ENCODE results near the gene TMEM259. TPM values are rescaled to one million over a fixed set of nuclear protein-coding genes. Genes with fewer than 3 reads are reported as not detected.

The TMEM259 gene
- total and polyA plus RNA-seq, 2 of the 13 experiments (the other 11 are each of a cell fraction or from before 2014, with no cell fraction given), result 64.7 to 164 TPM

DNA sequence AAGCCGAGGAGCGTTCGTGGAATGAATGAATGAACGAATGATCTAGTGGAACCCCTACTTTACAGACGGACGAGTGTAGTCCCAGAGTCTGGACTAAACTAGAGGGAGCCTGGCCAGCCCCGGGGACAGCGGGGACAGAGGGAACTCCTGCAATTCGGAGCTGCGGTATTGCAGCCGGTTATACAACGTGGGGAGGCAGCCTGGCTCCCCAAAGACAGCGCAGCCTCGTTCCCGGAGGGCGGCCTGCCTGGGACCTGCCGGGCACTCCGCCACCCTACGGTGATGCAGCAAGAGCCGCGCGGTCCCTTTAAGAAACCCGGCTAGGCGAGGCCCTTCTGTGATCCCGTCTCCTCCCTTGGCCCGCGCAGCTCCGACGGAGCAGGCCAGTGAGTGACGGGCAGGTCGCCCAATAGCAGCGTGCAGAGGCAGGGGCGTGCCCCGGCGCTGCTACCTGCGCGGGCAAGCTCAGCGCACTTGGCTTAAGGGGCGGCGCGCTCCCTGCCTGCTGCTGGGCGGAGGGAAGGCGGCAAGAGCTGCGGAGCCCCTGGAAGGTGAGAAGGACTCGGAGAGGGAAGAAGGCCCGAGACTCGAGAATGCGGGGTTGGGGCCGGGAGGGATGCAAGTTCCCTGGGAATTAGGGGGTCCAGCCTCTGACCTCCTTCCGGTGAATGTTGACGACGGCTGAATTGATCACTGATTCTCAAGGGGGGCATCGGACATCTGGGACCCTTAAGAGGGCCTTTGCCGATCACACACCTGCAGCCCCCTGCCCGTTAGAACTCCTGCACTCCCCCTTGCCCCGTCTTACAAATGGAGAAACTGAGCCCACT lies 18.9 kb upstream of the TMEM259 start, which contains the start of gene ABCA7 (continued):
- TF ChIP-seq ZNF891 (CRISPR knock-in tag; IDR thresholded peaks at IDR 0.05) (peak; percentile 67; the same call in 1 of the 2 replicates), ZNF292 (CRISPR knock-in tag; IDR thresholded peaks at IDR 0.05; ENCODE audit: borderline replicate concordance, low read depth) (peak; percentile 72; the same call in 1 of the 2 replicates), HES4 (CRISPR knock-in tag; IDR thresholded peaks at IDR 0.05; ENCODE audit: borderline replicate concordance) (no peak), ATF1 (CRISPR knock-in tag; IDR thresholded peaks at IDR 0.05) (no peak), NR2F1 (CRISPR knock-in tag; IDR thresholded peaks at IDR 0.05) (no peak), ZNF234 (CRISPR knock-in tag; conservative IDR thresholded peaks at IDR 0.05) (no peak), ZNF598 (CRISPR knock-in tag; IDR thresholded peaks at IDR 0.05; ENCODE audit: borderline replicate concordance) (no peak), NCOA5 (CRISPR knock-in tag; IDR thresholded peaks at IDR 0.05) (no peak), NBN (conservative IDR thresholded peaks at IDR 0.05) (no peak), AGO1 (IDR thresholded peaks at IDR 0.05; ENCODE audit: low read depth, low read length, poor library complexity, severe bottlenecking) (peak; percentile 89), RORA (CRISPR knock-in tag; IDR thresholded peaks at IDR 0.05) (no peak), ZNF652 (CRISPR knock-in tag; IDR thresholded peaks at IDR 0.05; ENCODE audit: borderline replicate concordance, low read depth) (peak; percentile 55; the same call in 1 of the 2 replicates), LRRFIP1 (CRISPR knock-in tag; conservative IDR thresholded peaks at IDR 0.05) (no peak), NAIF1 (CRISPR knock-in tag; IDR thresholded peaks at IDR 0.05; ENCODE audit: borderline replicate concordance) (peak; percentile 77; the same call in 1 of the 2 replicates), PCBP2 (optimal IDR thresholded peaks at IDR 0.05; ENCODE audit: low read depth, low read length, poor library complexity, severe bottlenecking) (no peak), PBX2 (CRISPR knock-in tag; IDR thresholded peaks at IDR 0.05) (peak; percentile 99), NFKB2 (CRISPR knock-in tag; IDR thresholded peaks at IDR 0.05; ENCODE audit: borderline replicate concordance) (peak; percentile 36; the same call in 1 of the 2 replicates), ZNF546 (CRISPR knock-in tag; conservative IDR thresholded peaks at IDR 0.05) (no peak), PLRG1 (conservative IDR thresholded peaks at IDR 0.05) (no peak), MZF1 (CRISPR knock-in tag; IDR thresholded peaks at IDR 0.05; ENCODE audit: borderline replicate concordance) (no peak), MIXL1 (CRISPR knock-in tag; IDR thresholded peaks at IDR 0.05) (no peak), NR2C2 (CRISPR knock-in tag; IDR thresholded peaks at IDR 0.05; ENCODE audit: borderline replicate concordance) (no peak)
- TF ChIP-seq, protein P1, sequence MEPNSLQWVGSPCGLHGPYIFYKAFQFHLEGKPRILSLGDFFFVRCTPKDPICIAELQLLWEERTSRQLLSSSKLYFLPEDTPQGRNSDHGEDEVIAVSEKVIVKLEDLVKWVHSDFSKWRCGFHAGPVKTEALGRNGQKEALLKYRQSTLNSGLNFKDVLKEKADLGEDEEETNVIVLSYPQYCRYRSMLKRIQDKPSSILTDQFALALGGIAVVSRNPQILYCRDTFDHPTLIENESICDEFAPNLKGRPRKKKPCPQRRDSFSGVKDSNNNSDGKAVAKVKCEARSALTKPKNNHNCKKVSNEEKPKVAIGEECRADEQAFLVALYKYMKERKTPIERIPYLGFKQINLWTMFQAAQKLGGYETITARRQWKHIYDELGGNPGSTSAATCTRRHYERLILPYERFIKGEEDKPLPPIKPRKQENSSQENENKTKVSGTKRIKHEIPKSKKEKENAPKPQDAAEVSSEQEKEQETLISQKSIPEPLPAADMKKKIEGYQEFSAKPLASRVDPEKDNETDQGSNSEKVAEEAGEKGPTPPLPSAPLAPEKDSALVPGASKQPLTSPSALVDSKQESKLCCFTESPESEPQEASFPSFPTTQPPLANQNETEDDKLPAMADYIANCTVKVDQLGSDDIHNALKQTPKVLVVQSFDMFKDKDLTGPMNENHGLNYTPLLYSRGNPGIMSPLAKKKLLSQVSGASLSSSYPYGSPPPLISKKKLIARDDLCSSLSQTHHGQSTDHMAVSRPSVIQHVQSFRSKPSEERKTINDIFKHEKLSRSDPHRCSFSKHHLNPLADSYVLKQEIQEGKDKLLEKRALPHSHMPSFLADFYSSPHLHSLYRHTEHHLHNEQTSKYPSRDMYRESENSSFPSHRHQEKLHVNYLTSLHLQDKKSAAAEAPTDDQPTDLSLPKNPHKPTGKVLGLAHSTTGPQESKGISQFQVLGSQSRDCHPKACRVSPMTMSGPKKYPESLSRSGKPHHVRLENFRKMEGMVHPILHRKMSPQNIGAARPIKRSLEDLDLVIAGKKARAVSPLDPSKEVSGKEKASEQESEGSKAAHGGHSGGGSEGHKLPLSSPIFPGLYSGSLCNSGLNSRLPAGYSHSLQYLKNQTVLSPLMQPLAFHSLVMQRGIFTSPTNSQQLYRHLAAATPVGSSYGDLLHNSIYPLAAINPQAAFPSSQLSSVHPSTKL (CRISPR knock-in tag; IDR thresholded peaks at IDR 0.05), result no peak

Data from HepG2 (cell line).